Esophagus muscularis mucosa (tissue), 2 donors: ENCODE measurements around the gene RIMS3.

Experiments used
- EP300 ChIP-seq: sonication (generic); formaldehyde crosslinking; IDR thresholded peaks from one replicate; pipeline ENCODE4 v1.6.1; 2017; ENCODE audit warnings: antibody characterized with exemption
- POLR2A ChIP-seq: fragments of 450-650 bp; IDR thresholded peaks from one replicate; pipeline ENCODE4 v1.6.1; 2017; ENCODE audit warnings: antibody characterized with exemption, moderate library complexity, mild to moderate bottlenecking, low read depth

DNA sequence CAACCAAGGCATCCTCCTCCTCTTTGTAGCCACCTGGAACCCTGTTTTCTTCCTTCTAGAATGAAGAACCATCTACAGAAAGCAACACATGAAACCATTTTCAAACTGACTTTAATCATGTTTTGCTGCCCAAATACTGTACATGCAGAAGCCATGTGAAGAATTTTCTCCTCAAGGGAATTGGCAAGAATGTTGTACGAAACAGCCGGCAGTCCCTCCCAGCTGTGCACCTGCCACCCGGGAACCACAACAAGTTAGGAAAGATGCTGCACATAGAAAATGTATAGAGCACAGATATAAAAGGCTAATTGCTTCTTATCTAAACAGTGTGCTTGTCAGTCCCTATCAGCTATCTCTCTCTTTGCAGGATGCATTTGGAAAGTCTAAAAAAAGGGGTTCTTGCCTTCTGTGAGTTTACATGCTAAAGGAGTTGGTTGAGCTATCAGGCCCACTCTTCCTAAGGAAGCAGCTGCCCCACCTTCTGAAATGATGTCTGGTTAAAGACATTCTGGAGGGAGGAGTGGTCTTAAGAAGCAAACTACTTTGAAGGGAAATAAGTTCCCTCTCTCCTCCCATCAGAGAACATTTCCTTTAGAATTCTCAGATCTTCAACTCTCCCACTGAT is 44.8 kb downstream of the RIMS3 start:
- TF ChIP-seq EP300 (no peak), POLR2A (no peak)
